HL-60 (cell line): ENCODE measurements around the gene RHOF.
A peak's percentile ranks its signal among the peaks of the same experiment; 100 is the strongest.

Experiments
- POLR2AphosphoS5 ChIP-seq: IDR thresholded peaks from 2 replicates; pipeline ENCODE4 v1.6.1; 2012; ENCODE audit warnings: low read depth
- SPI1 ChIP-seq: IDR thresholded peaks from 2 replicates; pipeline ENCODE4 v1.6.1; 2012; ENCODE audit warnings: low read depth, mild to moderate bottlenecking, borderline replicate concordance
- TF ChIP-seq, protein P1 (sequence below): IDR thresholded peaks from one replicate; pipeline ENCODE4 v1.5.1; 2011; ENCODE audit warnings: low read length, control low read depth, inconsistent platforms; ENCODE audit not compliant: insufficient read depth
- TF ChIP-seq, protein P2 (sequence below): IDR thresholded peaks from 2 replicates; pipeline ENCODE4 v1.6.1; 2012; ENCODE audit warnings: low read depth; ENCODE audit not compliant: insufficient replicate concordance

DNA sequence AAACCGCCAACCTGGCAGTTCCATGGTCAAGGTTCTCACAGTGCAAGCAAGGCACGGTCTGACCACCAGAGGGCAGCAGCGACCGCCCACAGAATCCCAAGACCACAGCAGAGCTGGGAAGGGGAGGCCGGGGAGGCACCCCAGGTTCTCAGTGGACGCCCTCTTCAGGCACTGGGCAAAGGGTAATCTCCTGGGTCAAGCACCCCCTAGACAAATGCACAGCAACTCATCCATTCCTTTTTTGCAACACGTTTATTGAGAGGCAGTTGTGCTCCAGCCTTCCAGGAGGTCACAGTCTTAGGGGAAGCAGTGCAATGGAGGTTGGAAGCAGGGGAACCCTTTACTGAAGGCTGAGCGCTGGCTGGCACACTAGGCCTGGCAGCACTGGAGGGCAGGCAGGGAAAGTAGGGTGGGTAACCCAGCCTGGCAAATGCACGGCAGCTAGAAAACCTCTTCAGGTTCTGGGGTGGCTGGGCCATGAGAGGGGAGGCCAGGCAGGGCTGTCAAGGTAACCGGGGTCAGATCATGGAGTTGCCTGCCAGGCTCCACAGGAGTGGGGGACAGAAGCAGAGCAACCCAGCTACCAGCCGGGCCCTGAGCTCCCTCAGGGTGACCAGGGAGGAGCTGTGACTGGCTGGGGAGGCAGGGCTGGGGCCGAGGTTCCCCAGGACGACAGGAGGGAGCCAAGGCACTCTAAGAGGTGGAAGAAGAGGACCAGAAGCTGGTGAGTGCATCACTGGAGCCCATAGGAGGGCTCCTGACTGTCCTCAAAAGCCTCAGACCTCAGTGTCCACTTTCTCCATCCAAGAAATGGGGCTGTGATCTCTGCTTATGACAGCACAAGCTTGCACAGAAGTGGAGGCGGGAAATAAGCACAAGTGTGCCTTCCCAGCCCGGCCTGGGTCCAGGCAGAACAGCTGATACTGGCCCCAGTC is 1.8 kb upstream of the RHOF start:
- TF ChIP-seq, protein P1, sequence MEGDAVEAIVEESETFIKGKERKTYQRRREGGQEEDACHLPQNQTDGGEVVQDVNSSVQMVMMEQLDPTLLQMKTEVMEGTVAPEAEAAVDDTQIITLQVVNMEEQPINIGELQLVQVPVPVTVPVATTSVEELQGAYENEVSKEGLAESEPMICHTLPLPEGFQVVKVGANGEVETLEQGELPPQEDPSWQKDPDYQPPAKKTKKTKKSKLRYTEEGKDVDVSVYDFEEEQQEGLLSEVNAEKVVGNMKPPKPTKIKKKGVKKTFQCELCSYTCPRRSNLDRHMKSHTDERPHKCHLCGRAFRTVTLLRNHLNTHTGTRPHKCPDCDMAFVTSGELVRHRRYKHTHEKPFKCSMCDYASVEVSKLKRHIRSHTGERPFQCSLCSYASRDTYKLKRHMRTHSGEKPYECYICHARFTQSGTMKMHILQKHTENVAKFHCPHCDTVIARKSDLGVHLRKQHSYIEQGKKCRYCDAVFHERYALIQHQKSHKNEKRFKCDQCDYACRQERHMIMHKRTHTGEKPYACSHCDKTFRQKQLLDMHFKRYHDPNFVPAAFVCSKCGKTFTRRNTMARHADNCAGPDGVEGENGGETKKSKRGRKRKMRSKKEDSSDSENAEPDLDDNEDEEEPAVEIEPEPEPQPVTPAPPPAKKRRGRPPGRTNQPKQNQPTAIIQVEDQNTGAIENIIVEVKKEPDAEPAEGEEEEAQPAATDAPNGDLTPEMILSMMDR = peak; percentile 95
- TF ChIP-seq POLR2AphosphoS5 (peak; percentile 51; the same call in 1 of the 2 replicates), SPI1 (no peak)
- TF ChIP-seq, protein P2, sequence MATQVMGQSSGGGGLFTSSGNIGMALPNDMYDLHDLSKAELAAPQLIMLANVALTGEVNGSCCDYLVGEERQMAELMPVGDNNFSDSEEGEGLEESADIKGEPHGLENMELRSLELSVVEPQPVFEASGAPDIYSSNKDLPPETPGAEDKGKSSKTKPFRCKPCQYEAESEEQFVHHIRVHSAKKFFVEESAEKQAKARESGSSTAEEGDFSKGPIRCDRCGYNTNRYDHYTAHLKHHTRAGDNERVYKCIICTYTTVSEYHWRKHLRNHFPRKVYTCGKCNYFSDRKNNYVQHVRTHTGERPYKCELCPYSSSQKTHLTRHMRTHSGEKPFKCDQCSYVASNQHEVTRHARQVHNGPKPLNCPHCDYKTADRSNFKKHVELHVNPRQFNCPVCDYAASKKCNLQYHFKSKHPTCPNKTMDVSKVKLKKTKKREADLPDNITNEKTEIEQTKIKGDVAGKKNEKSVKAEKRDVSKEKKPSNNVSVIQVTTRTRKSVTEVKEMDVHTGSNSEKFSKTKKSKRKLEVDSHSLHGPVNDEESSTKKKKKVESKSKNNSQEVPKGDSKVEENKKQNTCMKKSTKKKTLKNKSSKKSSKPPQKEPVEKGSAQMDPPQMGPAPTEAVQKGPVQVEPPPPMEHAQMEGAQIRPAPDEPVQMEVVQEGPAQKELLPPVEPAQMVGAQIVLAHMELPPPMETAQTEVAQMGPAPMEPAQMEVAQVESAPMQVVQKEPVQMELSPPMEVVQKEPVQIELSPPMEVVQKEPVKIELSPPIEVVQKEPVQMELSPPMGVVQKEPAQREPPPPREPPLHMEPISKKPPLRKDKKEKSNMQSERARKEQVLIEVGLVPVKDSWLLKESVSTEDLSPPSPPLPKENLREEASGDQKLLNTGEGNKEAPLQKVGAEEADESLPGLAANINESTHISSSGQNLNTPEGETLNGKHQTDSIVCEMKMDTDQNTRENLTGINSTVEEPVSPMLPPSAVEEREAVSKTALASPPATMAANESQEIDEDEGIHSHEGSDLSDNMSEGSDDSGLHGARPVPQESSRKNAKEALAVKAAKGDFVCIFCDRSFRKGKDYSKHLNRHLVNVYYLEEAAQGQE = no peak
